ENCODE data around the gene UPF2. TPM values are rescaled to one million over a fixed set of nuclear protein-coding genes. Genes with fewer than 3 reads are reported as not detected.
A peak's percentile ranks its signal among the peaks of the same experiment; 100 is the strongest.

The UPF2 gene
- total RNA-seq, 4 donors from 2014 or later, result 12.9 to 22.3 (median 17.8) TPM

DNA sequence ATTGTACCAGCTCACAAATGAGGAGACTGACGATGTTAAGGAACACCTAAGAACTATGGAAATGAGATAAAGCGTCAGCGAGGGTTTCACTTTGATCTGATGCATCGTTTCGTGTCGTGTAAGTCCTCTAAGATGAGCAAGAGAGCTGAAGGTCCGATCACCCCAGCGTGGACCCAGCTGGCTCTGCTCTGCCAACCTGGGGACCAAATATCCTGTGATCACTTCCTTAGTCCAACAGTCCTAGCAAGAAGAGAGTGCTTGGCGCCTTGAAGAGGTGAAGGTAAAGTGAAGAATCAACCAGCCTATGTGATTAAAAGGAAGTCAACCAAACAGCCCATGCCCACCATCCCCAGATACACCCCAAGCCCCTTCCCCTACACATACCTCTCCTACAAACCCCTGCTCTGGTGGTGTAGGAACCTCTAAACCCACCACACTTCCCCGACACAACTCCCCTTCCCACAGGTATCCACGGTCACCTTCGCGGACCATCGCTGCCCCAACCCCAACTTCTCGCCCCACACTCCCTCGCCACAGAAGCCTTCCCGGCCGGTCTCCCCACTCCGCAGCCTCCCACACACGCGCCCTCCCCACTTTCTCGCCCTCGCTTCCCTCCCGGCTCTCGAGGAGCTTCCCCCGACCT, 722 bp downstream of the UPF2 start:
- 0 to 1% methylated on average over 23 to 26 of the region's 26 CpGs for WGBS, 2 donors
- Histone ChIP-seq H3K9me3 (no peaks in the 10 kb centered on the region), H3K36me3 (no peaks in the 10 kb centered on the region), H3K27ac (peak overlapping the region; percentile 89 to 98 (median 96)), H3K4me1 (peaks cover 3 to 52% (median 7%) of the 10 kb centered on the region in 3 donors), H3K4me3 (peak overlapping the region; percentile 77 to 100 (median 100)), H3K27me3 (peaks cover 0 to 7% (median 0%) of the 10 kb centered on the region in 4 donors)
- no peak for DNase-seq
- TF ChIP-seq, protein P1, sequence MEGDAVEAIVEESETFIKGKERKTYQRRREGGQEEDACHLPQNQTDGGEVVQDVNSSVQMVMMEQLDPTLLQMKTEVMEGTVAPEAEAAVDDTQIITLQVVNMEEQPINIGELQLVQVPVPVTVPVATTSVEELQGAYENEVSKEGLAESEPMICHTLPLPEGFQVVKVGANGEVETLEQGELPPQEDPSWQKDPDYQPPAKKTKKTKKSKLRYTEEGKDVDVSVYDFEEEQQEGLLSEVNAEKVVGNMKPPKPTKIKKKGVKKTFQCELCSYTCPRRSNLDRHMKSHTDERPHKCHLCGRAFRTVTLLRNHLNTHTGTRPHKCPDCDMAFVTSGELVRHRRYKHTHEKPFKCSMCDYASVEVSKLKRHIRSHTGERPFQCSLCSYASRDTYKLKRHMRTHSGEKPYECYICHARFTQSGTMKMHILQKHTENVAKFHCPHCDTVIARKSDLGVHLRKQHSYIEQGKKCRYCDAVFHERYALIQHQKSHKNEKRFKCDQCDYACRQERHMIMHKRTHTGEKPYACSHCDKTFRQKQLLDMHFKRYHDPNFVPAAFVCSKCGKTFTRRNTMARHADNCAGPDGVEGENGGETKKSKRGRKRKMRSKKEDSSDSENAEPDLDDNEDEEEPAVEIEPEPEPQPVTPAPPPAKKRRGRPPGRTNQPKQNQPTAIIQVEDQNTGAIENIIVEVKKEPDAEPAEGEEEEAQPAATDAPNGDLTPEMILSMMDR (IDR thresholded peaks at IDR 0.05), result no peak
- intact Hi-C loops (cut with DNase I), result no loop called here

DNA sequence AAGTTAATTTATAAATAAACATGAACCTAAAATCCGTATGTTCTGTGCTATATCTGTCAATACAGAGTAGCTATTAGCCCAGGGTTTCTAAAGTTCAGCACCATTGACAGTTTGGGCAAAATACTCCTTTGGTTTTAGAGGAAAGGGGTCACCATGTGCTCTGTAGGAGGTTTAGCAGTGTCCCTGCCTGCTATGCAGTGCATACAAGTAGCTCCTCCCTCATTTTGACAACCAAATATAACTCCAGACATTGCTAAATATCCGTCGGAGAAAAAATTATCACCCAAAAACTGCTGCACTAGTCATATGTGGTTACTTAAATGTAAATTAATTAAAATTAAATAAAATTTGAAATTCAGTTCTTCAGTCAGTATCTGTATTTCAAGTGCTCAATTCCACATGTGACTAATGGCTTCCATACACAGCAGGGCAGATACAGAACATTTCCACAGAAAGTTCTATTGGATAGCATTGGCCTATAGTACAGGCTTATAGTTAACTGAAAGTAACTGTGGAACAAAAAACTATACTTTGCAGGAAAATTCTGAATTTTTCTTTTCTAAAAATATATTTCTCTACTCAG, 6.4 kb downstream of the UPF2 start:
- Histone ChIP-seq H3K4me3 (no peak overlapping the region), H3K27ac (no peak overlapping the region), H3K36me3 (peaks cover 0 to 42% (median 0%) of the 10 kb centered on the region in 3 donors), H3K9me3 (no peaks in the 10 kb centered on the region), H3K4me1 (peaks cover under 1 to 37% (median 3%) of the 10 kb centered on the region in 3 donors), H3K27me3 (no peaks in the 10 kb centered on the region)
- TF ChIP-seq, protein P1 (IDR thresholded peaks at IDR 0.05), result no peak
- no peak for TF ChIP-seq POLR2A (IDR thresholded peaks at IDR 0.05)
- 69 to 91% methylated on average over 3 of the region's 3 CpGs for WGBS, 2 donors
- DNase-seq, result no peak
- intact Hi-C loops (cut with DNase I), result no loop called here

- peaks cover 0 to 86% (median 7%) of the 10 kb centered on the region in 3 donors for H3K36me3 ChIP-seq
- no peaks in the 10 kb centered on the region for H3K9me3 ChIP-seq
- H3K27me3 ChIP-seq, result no peaks in the 10 kb centered on the region
- intact Hi-C loops (cut with DNase I), result no loop called here
- no peak overlapping the region for H3K27ac ChIP-seq
- WGBS, 2 donors, result 93 to 98% methylated on average over 4 of the region's 4 CpGs
- TF ChIP-seq POLR2A (IDR thresholded peaks at IDR 0.05), result no peak
- TF ChIP-seq, protein P1 (IDR thresholded peaks at IDR 0.05), result no peak
- H3K4me3 ChIP-seq, result no peak overlapping the region
- no peaks in the 10 kb centered on the region for H3K4me1 ChIP-seq
- no peak for DNase-seq
Measured at GRCh38 chr10:12031404-12031803, 11.2 kb downstream of the UPF2 start.

- Histone ChIP-seq H3K27me3 (no peaks in the 10 kb centered on the region), H3K27ac (no peak overlapping the region), H3K36me3 (peaks cover 0 to 83% (median 7%) of the 10 kb centered on the region in 3 donors), H3K9me3 (no peaks in the 10 kb centered on the region), H3K4me1 (peaks cover 0 to 5% (median 0%) of the 10 kb centered on the region in 3 donors), H3K4me3 (no peak overlapping the region)
- no peak for TF ChIP-seq POLR2A (IDR thresholded peaks at IDR 0.05)
- TF ChIP-seq, protein P1 (IDR thresholded peaks at IDR 0.05), result no peak
- intact Hi-C loops (cut with DNase I), result no loop called here
- WGBS, 2 donors, result 85 to 93% methylated on average over 2 of the region's 2 CpGs
- no peak for DNase-seq
Measured at GRCh38 chr10:12027539-12027938, 15.1 kb downstream of the UPF2 start.

- peaks cover 0 to 81% (median 7%) of the 10 kb centered on the region in 3 donors for H3K36me3 ChIP-seq
- intact Hi-C loops (cut with DNase I), result no loop called here
- no peak for DNase-seq
- H3K27me3 ChIP-seq, result no peaks in the 10 kb centered on the region
- H3K27ac ChIP-seq, result no peak overlapping the region
- no peaks in the 10 kb centered on the region for H3K9me3 ChIP-seq
- H3K4me1 ChIP-seq, result peaks cover 0 to 9% (median 0%) of the 10 kb centered on the region in 3 donors
- H3K4me3 ChIP-seq, result no peak overlapping the region
- TF ChIP-seq POLR2A (IDR thresholded peaks at IDR 0.05), result no peak
- TF ChIP-seq, protein P1 (IDR thresholded peaks at IDR 0.05), result no peak
- WGBS, 2 donors, result 89 to 90% methylated on average over 5 of the region's 5 CpGs
Measured at GRCh38 chr10:12025591-12025990, 17.0 kb downstream of the UPF2 start.
